MM.1S (cell line): ENCODE results near the gene SC5D.

Experiments
- DNase-seq: peaks from one replicate; pipeline ENCODE4 v3.0.0-alpha.2; 2015
- H2AFZ ChIP-seq: fragments of 300-600 bp; sonication (generic); 2 replicates; pipeline ENCODE4 v1.6.0; 2016; ENCODE audit warnings: antibody characterized with exemption, low read length
- H3F3A ChIP-seq: fragments of 300-600 bp; sonication (generic); 2 replicates; pipeline ENCODE4 v1.6.1; 2016; ENCODE audit warnings: mild to moderate bottlenecking, antibody characterized with exemption, low read length, moderate library complexity, mixed read lengths; ENCODE audit not compliant: insufficient read depth
- H3K27ac ChIP-seq: fragments of 300-600 bp; sonication (generic); 2 replicates; pipeline ENCODE4 v1.5.1; 2016; ENCODE audit warnings: mild to moderate bottlenecking, low read length
- H3K27me3 ChIP-seq: fragments of 300-600 bp; sonication (generic); replicated peaks from 2 replicates; pipeline ENCODE4 v1.6.0; 2016; ENCODE audit warnings: low read length; ENCODE audit not compliant: insufficient read depth
- H3K36me3 ChIP-seq: fragments of 300-600 bp; sonication (generic); replicated peaks from 2 replicates; pipeline ENCODE4 v1.6.1; 2016; ENCODE audit warnings: mild to moderate bottlenecking, low read length, mixed read lengths; ENCODE audit not compliant: insufficient read depth
- H3K4me1 ChIP-seq: fragments of 300-600 bp; sonication (generic); 2 replicates; pipeline ENCODE4 v1.6.1; 2016; ENCODE audit warnings: low read length, mixed read lengths
- H3K4me2 ChIP-seq: fragments of 300-600 bp; sonication (generic); 2 replicates; pipeline ENCODE4 v1.6.0; 2016; ENCODE audit warnings: low read depth, low read length
- H3K4me3 ChIP-seq: fragments of 300-600 bp; sonication (generic); 2 replicates; pipeline ENCODE4 v1.5.1; 2016; ENCODE audit warnings: low read length, mixed read lengths
- H3K79me2 ChIP-seq: fragments of 300-600 bp; sonication (generic); 2 replicates; pipeline ENCODE4 v1.6.1; 2016; ENCODE audit warnings: mixed run types, low read length, mixed read lengths
- H3K9ac ChIP-seq: fragments of 300-600 bp; sonication (generic); 2 replicates; pipeline ENCODE4 v1.6.1; 2016; ENCODE audit warnings: low read length, mixed read lengths
- H3K9me2 ChIP-seq: fragments of 300-600 bp; sonication (generic); replicated peaks from 2 replicates; pipeline ENCODE4 v1.6.1; 2016; ENCODE audit warnings: mild to moderate bottlenecking, low read length, mixed read lengths; ENCODE audit not compliant: insufficient read depth
- H3K9me3 ChIP-seq: fragments of 300-600 bp; sonication (generic); replicated peaks from 2 replicates; pipeline ENCODE4 v1.6.1; 2016; ENCODE audit warnings: mild to moderate bottlenecking, low read length, mixed read lengths; ENCODE audit not compliant: insufficient read depth
- H4K20me1 ChIP-seq: fragments of 300-600 bp; sonication (generic); 2 replicates; pipeline ENCODE4 v1.6.1; 2016; ENCODE audit warnings: mild to moderate bottlenecking, low read length, moderate library complexity, mixed read lengths; ENCODE audit not compliant: insufficient read depth
- EZH2 ChIP-seq: fragments of 300-600 bp; sonication (generic); optimal IDR thresholded peaks from 2 replicates; pipeline ENCODE3; 2017; ENCODE audit warnings: low read depth, mild to moderate bottlenecking, antibody characterized with exemption, low read length, mixed read lengths
- EZH2phosphoT487 ChIP-seq: fragments of 300-600 bp; sonication (generic); IDR thresholded peaks from 2 replicates; pipeline ENCODE4 v1.6.1; 2018; ENCODE audit warnings: antibody characterized with exemption, low read length
- TF ChIP-seq, protein P1 (sequence below): fragments of 300-600 bp; sonication (generic); IDR thresholded peaks from 2 replicates; pipeline ENCODE4 v1.5.1; 2016; ENCODE audit warnings: antibody characterized with exemption, low read length, mixed read lengths

Gene SC5D

DNA sequence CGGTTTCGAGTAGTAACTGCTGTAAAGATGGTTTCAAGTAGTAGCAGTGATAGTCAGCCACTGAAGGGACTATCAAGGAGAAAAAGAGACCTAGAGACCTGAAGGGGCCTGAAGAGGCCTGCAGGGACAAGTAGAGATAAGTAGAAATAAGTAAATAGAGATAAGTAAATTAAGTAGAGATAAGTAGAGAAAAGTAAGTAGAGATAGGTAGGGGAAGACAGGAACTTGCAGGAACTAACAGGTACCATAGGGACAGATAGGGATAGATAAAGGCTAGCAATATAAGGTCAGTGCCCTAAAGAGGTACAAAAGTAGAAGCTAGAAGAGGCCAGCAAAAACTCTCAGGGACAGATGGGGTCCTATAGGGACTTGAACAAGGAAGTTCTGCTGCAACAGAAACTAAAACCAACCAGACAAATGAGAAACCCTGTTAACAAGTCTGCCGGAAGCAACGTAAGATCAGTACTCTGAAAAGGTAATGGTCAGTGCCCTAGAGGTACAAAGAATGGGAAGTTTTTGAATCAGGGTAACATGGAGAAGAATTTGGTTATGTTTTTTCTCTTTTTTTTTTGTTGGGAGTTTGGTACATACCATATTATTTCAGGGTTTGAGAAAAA is 9.6 kb upstream of the SC5D start:
- Histone ChIP-seq H3K9ac (no peak overlapping the region), H4K20me1 (no peaks in the 10 kb centered on the region)
- peak; percentile 15 for DNase-seq

DNA sequence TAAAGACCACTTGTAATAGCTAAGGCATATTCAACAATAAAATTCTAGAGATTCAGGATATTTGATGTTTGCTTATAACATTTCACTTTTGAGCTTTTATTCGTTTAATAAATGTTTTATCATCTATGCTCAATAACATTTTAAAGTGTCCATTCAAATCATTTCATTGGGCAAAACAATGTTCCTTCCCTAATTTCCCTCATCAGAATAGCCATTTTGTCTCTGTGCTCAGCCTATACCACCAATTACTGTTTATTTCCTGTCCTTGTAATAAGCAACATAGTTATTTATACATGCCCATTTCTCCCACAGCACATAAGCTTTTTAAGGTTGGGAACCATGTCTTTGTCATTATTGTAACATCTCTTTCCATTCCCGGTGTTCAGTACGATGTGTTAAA is 1.3 kb upstream of the SC5D start:
- Histone ChIP-seq H3K4me2 (no peak overlapping the region; the same call in 1 of the 2 replicates), H3K27ac (no peak overlapping the region), H2AFZ (no peak overlapping the region), H3F3A (peaks cover 8% of the 10 kb centered on the region), H3K4me1 (0 out of 2 replicates have a peak, but pooled peaks cover 2% of the 10 kb centered on the region), H3K9ac (no peak overlapping the region), H3K9me3 (no peaks in the 10 kb centered on the region), H3K9me2 (no peaks in the 10 kb centered on the region), H3K27me3 (peaks cover 3% of the 10 kb centered on the region; the same call in 1 of the 2 replicates), H4K20me1 (no peaks in the 10 kb centered on the region), H3K79me2 (peaks cover 17% of the 10 kb centered on the region; the same call in 1 of the 2 replicates), H3K36me3 (no peaks in the 10 kb centered on the region), H3K4me3 (no peak overlapping the region)
- DNase-seq, result no peak
- TF ChIP-seq EZH2 (no peak), EZH2phosphoT487 (no peak)
- TF ChIP-seq, protein P1, sequence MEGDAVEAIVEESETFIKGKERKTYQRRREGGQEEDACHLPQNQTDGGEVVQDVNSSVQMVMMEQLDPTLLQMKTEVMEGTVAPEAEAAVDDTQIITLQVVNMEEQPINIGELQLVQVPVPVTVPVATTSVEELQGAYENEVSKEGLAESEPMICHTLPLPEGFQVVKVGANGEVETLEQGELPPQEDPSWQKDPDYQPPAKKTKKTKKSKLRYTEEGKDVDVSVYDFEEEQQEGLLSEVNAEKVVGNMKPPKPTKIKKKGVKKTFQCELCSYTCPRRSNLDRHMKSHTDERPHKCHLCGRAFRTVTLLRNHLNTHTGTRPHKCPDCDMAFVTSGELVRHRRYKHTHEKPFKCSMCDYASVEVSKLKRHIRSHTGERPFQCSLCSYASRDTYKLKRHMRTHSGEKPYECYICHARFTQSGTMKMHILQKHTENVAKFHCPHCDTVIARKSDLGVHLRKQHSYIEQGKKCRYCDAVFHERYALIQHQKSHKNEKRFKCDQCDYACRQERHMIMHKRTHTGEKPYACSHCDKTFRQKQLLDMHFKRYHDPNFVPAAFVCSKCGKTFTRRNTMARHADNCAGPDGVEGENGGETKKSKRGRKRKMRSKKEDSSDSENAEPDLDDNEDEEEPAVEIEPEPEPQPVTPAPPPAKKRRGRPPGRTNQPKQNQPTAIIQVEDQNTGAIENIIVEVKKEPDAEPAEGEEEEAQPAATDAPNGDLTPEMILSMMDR, result no peak

More for the DNA sequence above, 9.6 kb upstream of the SC5D start:
- Histone ChIP-seq H3K9me3 (no peaks in the 10 kb centered on the region), H3K9me2 (no peaks in the 10 kb centered on the region), H3K4me1 (no peaks in the 10 kb centered on the region), H3K4me2 (no peak overlapping the region), H2AFZ (no peak overlapping the region), H3K27me3 (no peaks in the 10 kb centered on the region), H3K36me3 (no peaks in the 10 kb centered on the region), H3K27ac (no peak overlapping the region), H3K4me3 (no peak overlapping the region), H3K79me2 (no peaks in the 10 kb centered on the region), H3F3A (no peaks in the 10 kb centered on the region)
- TF ChIP-seq, protein P1, result no peak
- no peak for TF ChIP-seq EZH2phosphoT487
- TF ChIP-seq EZH2, result no peak

DNA sequence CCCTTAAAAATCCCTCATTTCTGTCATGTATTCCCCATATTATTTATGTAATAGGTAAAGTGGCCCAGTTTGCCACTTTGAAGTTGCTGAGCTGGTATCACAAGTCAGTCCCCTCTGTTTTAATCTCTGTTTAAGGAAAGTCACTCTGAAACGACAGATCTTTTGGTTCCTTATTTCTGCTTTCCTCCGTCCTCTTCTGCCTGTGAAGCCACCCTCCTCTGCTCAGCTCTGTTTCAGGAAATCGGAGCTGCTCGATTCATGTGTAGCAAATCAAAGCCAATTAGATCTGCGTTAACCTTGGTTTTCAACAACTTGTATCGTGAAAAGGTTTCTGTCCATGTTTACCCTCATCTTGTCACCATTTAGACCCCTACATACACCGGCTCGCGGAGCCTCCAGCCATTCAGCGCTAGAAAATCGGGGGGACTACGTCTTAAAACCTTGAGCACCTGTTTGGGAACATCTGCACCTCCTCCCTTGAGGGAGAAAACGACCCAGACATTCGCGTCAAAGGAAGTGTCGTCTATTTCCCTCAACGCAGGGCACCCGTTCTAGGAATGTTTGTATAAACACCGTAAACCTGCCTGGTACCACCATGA is 576 bp upstream of the SC5D start:
- Histone ChIP-seq H4K20me1 (no peaks in the 10 kb centered on the region), H3K9ac (peak overlapping the region; percentile 76), H3K4me2 (peak overlapping the region; percentile 72), H3K4me1 (0 out of 2 replicates have a peak, but pooled peaks cover 2% of the 10 kb centered on the region), H3K9me2 (no peaks in the 10 kb centered on the region), H3K27ac (peak overlapping the region; percentile 72), H2AFZ (peak overlapping the region; percentile 97), H3K9me3 (no peaks in the 10 kb centered on the region), H3K79me2 (peaks cover 17% of the 10 kb centered on the region; the same call in 1 of the 2 replicates), H3K4me3 (peak overlapping the region; percentile 90), H3K27me3 (peaks cover 3% of the 10 kb centered on the region; the same call in 1 of the 2 replicates), H3F3A (peaks cover 8% of the 10 kb centered on the region), H3K36me3 (no peaks in the 10 kb centered on the region)
- TF ChIP-seq, protein P1, result no peak
- TF ChIP-seq EZH2phosphoT487 (no peak), EZH2 (no peak)
- no peak for DNase-seq
